IMR-90 (cell line): ENCODE measurements around the gene CELF5. TPM values are rescaled to one million over a fixed set of nuclear protein-coding genes. Genes with fewer than 3 reads are reported as not detected.

Source experiments
- ATAC-seq: fragments of 200-7000 bp; cut with Tn5 transposase; 2 replicates; pipeline ENCODE4 v1.9.1; 2020; ENCODE audit warnings: low read depth, mild to moderate bottlenecking, moderate library complexity
- BruUV-seq: library from RNA; stranded (reverse); fragments of 400-500 nt; replicated peaks from 2 replicates; lab custom pipeline; 2021; lab: Mats Ljungman, UMichigan
- CTCF ChIA-PET: fragments of 300-600 bp; formaldehyde crosslinking; extraction: SDS; loops from one replicate; lab custom pipeline; 2021; ENCODE audit warnings: antibody characterized with exemption; lab: Yijun Ruan, JAX
- POLR2A ChIA-PET: fragments of 300-600 bp; sonication (Branson Sonifier 250); formaldehyde crosslinking; loops from one replicate; lab custom pipeline; 2022; ENCODE audit warnings: antibody characterized with exemption; ENCODE audit not compliant: unreplicated experiment; lab: Charles Lee
- DNase-seq: peaks from one replicate; pipeline ENCODE4 v3.0.0; 2013
- H2AFZ ChIP-seq: replicated peaks from 2 replicates; pipeline ENCODE3; 2013; ENCODE audit warnings: low read length, mild to moderate bottlenecking; ENCODE audit not compliant: poor library complexity
- H2AK5ac ChIP-seq: 2 replicates; pipeline ENCODE4 v1.6.1; 2013; ENCODE audit warnings: low read depth, low read length, inconsistent platforms
- H2AK9ac ChIP-seq: replicated peaks from 2 replicates; pipeline ENCODE3; 2013; ENCODE audit warnings: mild to moderate bottlenecking, low read depth, low read length, moderate library complexity; ENCODE audit not compliant: poor library complexity
- H2BK120ac ChIP-seq: 2 replicates; pipeline ENCODE4 v1.6.1; 2013; ENCODE audit warnings: low read depth, low read length, inconsistent platforms
- H2BK15ac ChIP-seq: 3 replicates; pipeline ENCODE4 v1.6.1; 2013; ENCODE audit warnings: low read depth, low read length, inconsistent platforms
- H2BK20ac ChIP-seq: 2 replicates; pipeline ENCODE4 v1.6.1; 2013; ENCODE audit warnings: low read depth, mild to moderate bottlenecking, inconsistent platforms, low read length, moderate library complexity
- H2BK5ac ChIP-seq: 2 replicates; pipeline ENCODE4 v1.6.1; 2013; ENCODE audit warnings: mild to moderate bottlenecking, low read depth, low read length, inconsistent platforms; ENCODE audit not compliant: poor library complexity, severe bottlenecking
- H3K14ac ChIP-seq: replicated peaks from 2 replicates; pipeline ENCODE4 v1.6.1; 2013; ENCODE audit warnings: low read depth, low read length, inconsistent platforms
- H3K18ac ChIP-seq: 2 replicates; pipeline ENCODE4 v1.6.1; 2013; ENCODE audit warnings: low read depth, low read length, control low read depth
- H3K23ac ChIP-seq: 2 replicates; pipeline ENCODE4 v1.6.1; 2013; ENCODE audit warnings: low read depth, low read length, inconsistent platforms
- H3K27ac ChIP-seq: 2 replicates; pipeline ENCODE4 v1.5.1; 2013; ENCODE audit warnings: mild to moderate bottlenecking, control low read depth, low read length; ENCODE audit not compliant: insufficient read depth
- H3K27me3 ChIP-seq: 2 replicates; pipeline ENCODE4 v1.6.1; 2013; ENCODE audit warnings: low read length; ENCODE audit not compliant: control insufficient read depth, insufficient read depth
- H3K36me3 ChIP-seq: 2 replicates; pipeline ENCODE4 v1.6.1; 2013; ENCODE audit warnings: low read length, mixed read lengths; ENCODE audit not compliant: control insufficient read depth, insufficient read depth
- H3K4ac ChIP-seq: 2 replicates; pipeline ENCODE4 v1.6.1; 2013; ENCODE audit warnings: low read depth, low read length, inconsistent platforms
- H3K4me1 ChIP-seq: 2 replicates; pipeline ENCODE4 v1.6.1; 2013; ENCODE audit warnings: low read length, mixed read lengths; ENCODE audit not compliant: control insufficient read depth, insufficient read depth
- H3K4me2 ChIP-seq: 2 replicates; pipeline ENCODE4 v1.6.1; 2013; ENCODE audit warnings: low read depth, mild to moderate bottlenecking, control low read depth, low read length, moderate library complexity
- H3K4me3 ChIP-seq: 2 replicates; pipeline ENCODE4 v1.5.1; 2013; ENCODE audit warnings: low read depth, mild to moderate bottlenecking, control low read depth, low read length, moderate library complexity; ENCODE audit not compliant: insufficient read depth
- H3K56ac ChIP-seq: 2 replicates; pipeline ENCODE4 v1.6.1; 2013; ENCODE audit warnings: low read length, inconsistent platforms; ENCODE audit not compliant: insufficient read depth; ENCODE audit errors: extremely low read depth
- H3K79me1 ChIP-seq, 2 experiments: 2 replicates each; pipeline ENCODE4 v1.6.1; 2013; ENCODE audit warnings: low read length in 2 of 2, inconsistent platforms in 1 of 2, low read depth in 1 of 2
- H3K9ac ChIP-seq: 2 replicates; pipeline ENCODE4 v1.6.1; 2013; ENCODE audit warnings: low read depth, low read length, control low read depth
- H3K9me1 ChIP-seq: 2 replicates; pipeline ENCODE4 v1.6.1; 2013; ENCODE audit warnings: low read length, inconsistent platforms; ENCODE audit not compliant: insufficient read depth
- H3K9me3 ChIP-seq: 2 replicates; pipeline ENCODE4 v1.6.1; 2013; ENCODE audit warnings: low read length; ENCODE audit not compliant: control insufficient read depth, insufficient read depth
- H4K20me1 ChIP-seq: 2 replicates; pipeline ENCODE4 v1.6.1; 2013; ENCODE audit warnings: low read length, inconsistent platforms; ENCODE audit not compliant: insufficient read depth
- H4K5ac ChIP-seq: 2 replicates; pipeline ENCODE4 v1.6.1; 2013; ENCODE audit warnings: mild to moderate bottlenecking, low read depth, low read length, control low read depth
- H4K8ac ChIP-seq, 2 experiments: 2 replicates each; pipeline ENCODE4 v1.6.1; 2013; ENCODE audit warnings: low read depth in 2 of 2, low read length in 2 of 2, control low read depth in 1 of 2, inconsistent platforms in 1 of 2
- H4K91ac ChIP-seq: 2 replicates; pipeline ENCODE4 v1.6.1; 2013; ENCODE audit warnings: low read depth, low read length, inconsistent platforms; ENCODE audit not compliant: insufficient read depth
- CTCF ChIP-seq: conservative IDR thresholded peaks from 2 replicates; pipeline ENCODE4 v1.5.1; 2012; ENCODE audit warnings: mild to moderate bottlenecking, low read depth, low read length, improper control_type of control experiment
- ELK1 ChIP-seq: fragments of 150-350 bp; IDR thresholded peaks from 2 replicates; pipeline ENCODE4 v1.6.1; 2016; ENCODE audit warnings: low read depth, mild to moderate bottlenecking, low read length, moderate library complexity, borderline replicate concordance
- FOS ChIP-seq: fragments of 150-350 bp; IDR thresholded peaks from 2 replicates; pipeline ENCODE4 v1.6.1; 2016; ENCODE audit warnings: low read depth, low read length
- MAZ ChIP-seq: IDR thresholded peaks from 2 replicates; pipeline ENCODE4 v1.6.1; 2012; ENCODE audit warnings: low read depth, mild to moderate bottlenecking, low read length, improper control_type of control experiment, moderate library complexity, borderline replicate concordance
- POLR2A ChIP-seq: IDR thresholded peaks from 2 replicates; pipeline ENCODE4 v1.6.1; 2012; ENCODE audit warnings: mild to moderate bottlenecking, low read depth, low read length
- WGBS, 2 experiments: methylation state at CpG; one replicate each; pipeline versions ENCODE4 v1.1.5 to v1.1.7; 2013; ENCODE audit warnings: missing lambda C conversion rate in 2 of 2; ENCODE audit not compliant: insufficient read length in 1 of 2; ENCODE audit errors: extremely low coverage in 2 of 2; 5-methylcytosine and 5-hydroxymethylcytosine counted together
- dilution Hi-C: fragments of 300-500 bp; cut with HindIII; formaldehyde crosslinking; loops from one replicate; pipeline ENCODE4 v1.14.3; 2018; ENCODE audit warnings: low sequenced_read_pairs; ENCODE audit not compliant: unreplicated experiment
- in situ Hi-C: fragments of 300-500 bp; cut with MboI; formaldehyde crosslinking; loops from 3 replicates; pipeline ENCODE4 v1.14.3; 2019; ENCODE audit warnings: low sequenced_read_pairs, inconsistent platforms, mixed read lengths
- intact Hi-C: fragments of 100-400 bp; cut with micrococcal nuclease; formaldehyde crosslinking; loops from 2 replicates; pipeline ENCODE4 v1.10.0; 2022
- polyA plus RNA-seq, 3 experiments: library from polyadenylated mRNA; depleted of rRNA; stranded (reverse); fragments of >200 nt; gene quantifications; 2 replicates each; pipeline ENCODE4 v1.2.3, GENCODE V29; 2012; ENCODE audit warnings: low replicate concordance in 1 of 3
- total RNA-seq: library from RNA; depleted of rRNA; stranded (reverse); fragments of >200 nt; gene quantifications from 2 replicates; pipeline ENCODE4 v1.2.3, GENCODE V29; 2012

The CELF5 gene
- total and polyA plus RNA-seq, 2 of the 4 experiments (the other 2 are of a cell fraction): 0.02 TPM; not detected in 1

DNA sequence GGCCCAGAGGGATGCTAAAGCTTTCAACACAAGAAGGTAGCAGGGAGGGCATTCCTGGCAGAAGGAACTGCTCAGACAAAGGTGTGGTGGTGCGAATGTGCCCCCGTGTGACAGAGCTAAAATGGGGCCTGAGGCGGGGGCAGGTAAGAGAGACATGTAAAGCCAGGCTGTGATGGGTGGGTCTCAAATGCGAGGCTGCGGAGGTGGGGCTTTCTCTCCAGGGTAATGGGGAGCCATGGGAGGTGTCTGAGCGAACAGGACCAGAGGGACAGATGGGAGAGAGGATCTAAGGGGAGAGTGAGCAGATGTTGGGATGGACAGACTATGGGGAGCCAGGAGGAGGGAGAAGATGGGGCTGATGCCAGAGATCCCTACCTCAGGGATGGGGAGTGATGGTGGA lies 97.2 kb downstream of the CELF5 start:
- no peak overlapping the region for H2BK20ac ChIP-seq
- H4K8ac ChIP-seq: no peak overlapping the region
- H3K27ac ChIP-seq: no peak overlapping the region
- H2AK5ac ChIP-seq: no peak overlapping the region
- 40% methylated on average over 1 of the region's 6 CpGs; no CpG with 5 or more reads in 1 of the 2 experiments for WGBS, 2 experiments
- H3K9ac ChIP-seq: no peak overlapping the region
- no peak overlapping the region for H4K91ac ChIP-seq
- DNase-seq (no peak), ATAC-seq (no peak)
- BruUV-seq: no TSS peak
- no peak overlapping the region for H3K23ac ChIP-seq
- H3K4me3 ChIP-seq: no peak overlapping the region
- H4K20me1 ChIP-seq: no peaks in the 10 kb centered on the region
- H2AK9ac ChIP-seq: no peak overlapping the region
- ChIA-PET POLR2A (no interaction called here), CTCF (no interaction called here)
- in situ Hi-C loops (loop anchor here (25.0 kb wide), 1 partner anchor 291 kb away; the partner anchor contains the start of gene TBXA2R), dilution Hi-C loops (no loop called here), intact Hi-C loops (loop anchor here (10.0 kb wide), 2 partner anchors 293 to 383 kb away; partner anchors contain the start of genes PIP5K1C and TJP3)
- no peak overlapping the region for H3K4ac ChIP-seq
- H3K36me3 ChIP-seq: no peaks in the 10 kb centered on the region
- H2BK5ac ChIP-seq: no peak overlapping the region
- no peak overlapping the region for H3K14ac ChIP-seq
- peaks cover 7% of the 10 kb centered on the region; the same call in 1 of the 2 replicates for H3K27me3 ChIP-seq
- H3K4me1 ChIP-seq: no peaks in the 10 kb centered on the region
- no peak overlapping the region for H3K4me2 ChIP-seq
- no peaks in the 10 kb centered on the region for H3K79me1 ChIP-seq
- H3K9me1 ChIP-seq: no peaks in the 10 kb centered on the region
- H2BK120ac ChIP-seq: no peak overlapping the region
- H4K5ac ChIP-seq: no peak overlapping the region
- TF ChIP-seq MAZ (no peak), FOS (no peak), POLR2A (no peak), ELK1 (no peak), CTCF (no peak)
- H2AFZ ChIP-seq: no peak overlapping the region
- H3K9me3 ChIP-seq: no peaks in the 10 kb centered on the region
- no peak overlapping the region for H3K56ac ChIP-seq
- H2BK15ac ChIP-seq: no peak overlapping the region
- H3K18ac ChIP-seq: no peak overlapping the region
